Measurements from ENCODE around the gene LTBP1.

Gene LTBP1

GRCh38 chr2:33275689-33276444, 329.1 kb downstream of the LTBP1 start:
- TF ChIP-seq POLR2A (IDR thresholded peaks at IDR 0.05; ENCODE audit: low read depth, low read length) (no peak), POLR2AphosphoS5 (IDR thresholded peaks at IDR 0.05; ENCODE audit: low read depth, low read length) (no peak), TAF1 (IDR thresholded peaks at IDR 0.05; ENCODE audit: borderline replicate concordance, low read depth, low read length) (no peak)
- DNase-seq (ENCODE audit: insufficient read length) (no peak), FAIRE-seq (no peak)

DNA sequence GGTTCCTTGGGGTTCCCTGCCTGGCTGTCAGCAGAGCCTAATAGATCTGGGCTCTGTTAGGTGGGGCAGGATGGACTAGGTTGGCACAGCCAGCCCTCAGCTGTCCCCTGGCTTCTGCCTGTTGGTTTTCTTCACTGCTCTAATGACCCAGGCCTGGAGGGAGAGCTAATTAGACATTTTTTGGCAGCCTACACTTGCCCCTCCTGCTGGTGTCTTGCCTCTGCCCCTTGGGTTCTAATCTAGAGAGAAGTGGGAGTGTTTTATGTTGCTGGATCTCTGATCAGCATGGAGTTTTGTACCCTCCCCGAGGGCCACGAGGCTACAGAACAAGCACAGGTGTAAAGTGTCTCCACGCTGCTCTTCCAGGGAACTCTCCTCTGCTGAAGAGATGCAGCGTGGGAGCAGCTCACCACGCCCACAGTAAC, 330.3 kb downstream of the LTBP1 start:
- TF ChIP-seq POLR2A (IDR thresholded peaks at IDR 0.05; ENCODE audit: low read depth, low read length), result no peak
- no peak for TF ChIP-seq TAF1 (IDR thresholded peaks at IDR 0.05; ENCODE audit: borderline replicate concordance, low read depth, low read length)
- no peak for TF ChIP-seq POLR2AphosphoS5 (IDR thresholded peaks at IDR 0.05; ENCODE audit: low read depth, low read length)
- DNase-seq (ENCODE audit: insufficient read length) (no peak), FAIRE-seq (no peak)

GRCh38 chr2:33278245-33278943, 331.6 kb downstream of the LTBP1 start:
- TF ChIP-seq POLR2A (IDR thresholded peaks at IDR 0.05; ENCODE audit: low read depth, low read length), result no peak
- no peak for TF ChIP-seq TAF1 (IDR thresholded peaks at IDR 0.05; ENCODE audit: borderline replicate concordance, low read depth, low read length)
- TF ChIP-seq POLR2AphosphoS5 (IDR thresholded peaks at IDR 0.05; ENCODE audit: low read depth, low read length), result no peak
- DNase-seq (ENCODE audit: insufficient read length) (no peak), FAIRE-seq (no peak)

DNA sequence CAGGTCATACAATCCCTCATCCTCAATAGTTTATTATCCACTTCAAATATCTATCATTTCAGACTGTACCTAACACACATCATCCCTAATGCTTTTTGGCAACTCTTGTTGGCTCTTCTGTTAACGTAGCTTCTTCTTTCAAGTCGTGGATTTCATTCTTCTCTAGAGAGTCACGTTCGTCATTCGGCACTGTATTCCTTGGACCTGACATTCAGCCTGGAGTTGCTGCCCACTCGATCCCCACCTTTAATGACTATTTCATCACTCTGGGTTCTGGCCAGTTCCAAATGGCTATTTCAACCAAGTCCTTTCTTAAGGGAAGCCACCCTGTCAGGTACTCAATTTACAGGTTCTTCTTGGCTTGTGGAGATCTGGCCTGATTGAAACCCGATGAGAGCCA, 337.5 kb downstream of the LTBP1 start:
- TF ChIP-seq POLR2A (IDR thresholded peaks at IDR 0.05; ENCODE audit: low read depth, low read length) (no peak), TAF1 (IDR thresholded peaks at IDR 0.05; ENCODE audit: borderline replicate concordance, low read depth, low read length) (no peak), POLR2AphosphoS5 (IDR thresholded peaks at IDR 0.05; ENCODE audit: low read depth, low read length) (no peak)
- DNase-seq (ENCODE audit: insufficient read length) (no peak), FAIRE-seq (no peak)

DNA sequence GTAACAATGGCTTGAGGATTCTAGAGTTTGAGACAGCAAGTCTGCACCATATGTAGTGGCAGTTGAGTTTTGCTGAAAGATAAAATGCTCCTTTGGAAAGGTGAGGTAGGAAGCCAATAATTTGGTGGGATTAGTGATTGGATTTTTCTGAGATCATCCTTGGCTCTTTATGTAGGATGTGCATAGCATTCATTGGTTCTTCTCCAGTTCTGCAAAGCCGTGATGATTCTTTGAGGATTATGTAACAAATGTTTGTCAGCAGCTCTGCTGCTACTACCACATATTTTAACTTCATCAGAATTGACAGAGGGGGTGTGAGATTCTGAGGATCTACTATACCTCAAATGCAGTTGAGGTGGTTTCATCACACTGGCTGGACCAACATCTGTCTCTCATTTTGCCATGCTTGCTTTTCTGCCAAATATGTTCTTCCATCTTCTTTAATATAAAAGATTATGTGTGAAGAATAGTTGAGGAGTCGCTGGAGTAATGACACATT, 340.8 kb downstream of the LTBP1 start:
- FAIRE-seq (no peak), DNase-seq (ENCODE audit: insufficient read length) (no peak)
- TF ChIP-seq POLR2A (IDR thresholded peaks at IDR 0.05; ENCODE audit: low read depth, low read length) (no peak), TAF1 (IDR thresholded peaks at IDR 0.05; ENCODE audit: borderline replicate concordance, low read depth, low read length) (no peak), POLR2AphosphoS5 (IDR thresholded peaks at IDR 0.05; ENCODE audit: low read depth, low read length) (no peak)

- no peak for FAIRE-seq
- DNase-seq (ENCODE audit: insufficient read length), result no peak
- no peak for TF ChIP-seq TAF1 (IDR thresholded peaks at IDR 0.05; ENCODE audit: borderline replicate concordance, low read depth, low read length)
- no peak for TF ChIP-seq POLR2A (IDR thresholded peaks at IDR 0.05; ENCODE audit: low read depth, low read length)
- TF ChIP-seq POLR2AphosphoS5 (IDR thresholded peaks at IDR 0.05; ENCODE audit: low read depth, low read length), result no peak
Measured at GRCh38 chr2:33288011-33288410, 341.3 kb downstream of the LTBP1 start.

- DNase-seq (ENCODE audit: insufficient read length) (no peak), FAIRE-seq (no peak)
- TF ChIP-seq TAF1 (IDR thresholded peaks at IDR 0.05; ENCODE audit: borderline replicate concordance, low read depth, low read length) (no peak), POLR2AphosphoS5 (IDR thresholded peaks at IDR 0.05; ENCODE audit: low read depth, low read length) (no peak), POLR2A (IDR thresholded peaks at IDR 0.05; ENCODE audit: low read depth, low read length) (no peak)
Measured at GRCh38 chr2:33289961-33290360, 343.2 kb downstream of the LTBP1 start.

DNA sequence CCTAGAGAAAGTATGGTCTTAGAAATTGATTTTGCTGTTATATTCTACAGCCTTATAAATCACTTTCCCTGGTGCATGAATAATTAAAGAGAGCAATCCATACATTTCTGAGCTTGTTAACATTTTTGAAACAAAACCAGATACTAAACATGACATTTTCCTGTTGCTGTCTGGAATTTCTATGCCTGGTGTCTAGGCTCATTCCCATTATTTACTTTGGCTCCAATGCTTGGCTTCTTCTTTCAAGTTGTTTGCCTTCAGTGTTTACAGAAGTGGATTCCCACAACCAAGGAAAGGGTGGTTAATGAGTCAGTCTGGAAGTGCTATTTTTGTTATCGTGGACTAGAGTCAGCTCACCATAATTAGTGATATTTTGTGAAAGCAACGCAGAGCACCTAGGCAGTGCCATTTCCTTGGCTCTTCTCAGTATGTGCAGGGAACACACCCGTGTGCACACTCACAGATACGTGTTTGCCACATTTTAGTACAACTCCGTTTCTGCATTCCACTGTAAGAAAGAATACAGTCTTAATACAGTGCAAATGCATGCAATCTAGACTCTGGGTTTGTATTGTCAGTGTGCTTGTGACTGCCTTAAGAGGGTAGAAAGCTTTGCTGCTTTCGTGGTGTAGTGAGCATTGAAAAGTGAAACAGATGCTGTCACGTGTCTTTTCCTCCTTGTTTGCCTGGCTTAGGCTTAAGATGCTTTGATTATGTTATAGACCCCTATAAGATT, 344.7 kb downstream of the LTBP1 start:
- no peak for DNase-seq (ENCODE audit: insufficient read length)
- no peak for TF ChIP-seq TAF1 (IDR thresholded peaks at IDR 0.05; ENCODE audit: borderline replicate concordance, low read depth, low read length)
- TF ChIP-seq POLR2AphosphoS5 (IDR thresholded peaks at IDR 0.05; ENCODE audit: low read depth, low read length), result no peak
- no peak for TF ChIP-seq POLR2A (IDR thresholded peaks at IDR 0.05; ENCODE audit: low read depth, low read length)
- no peak for FAIRE-seq

GRCh38 chr2:33292063-33292462, 345.3 kb downstream of the LTBP1 start:
- FAIRE-seq (no peak), DNase-seq (ENCODE audit: insufficient read length) (no peak)
- TF ChIP-seq POLR2A (IDR thresholded peaks at IDR 0.05; ENCODE audit: low read depth, low read length) (no peak), TAF1 (IDR thresholded peaks at IDR 0.05; ENCODE audit: borderline replicate concordance, low read depth, low read length) (no peak), POLR2AphosphoS5 (IDR thresholded peaks at IDR 0.05; ENCODE audit: low read depth, low read length) (no peak)

- TF ChIP-seq POLR2AphosphoS5 (IDR thresholded peaks at IDR 0.05; ENCODE audit: low read depth, low read length) (no peak), POLR2A (IDR thresholded peaks at IDR 0.05; ENCODE audit: low read depth, low read length) (no peak), TAF1 (IDR thresholded peaks at IDR 0.05; ENCODE audit: borderline replicate concordance, low read depth, low read length) (no peak)
- no peak for DNase-seq (ENCODE audit: insufficient read length)
- no peak for FAIRE-seq
Measured at GRCh38 chr2:33292981-33293595, 346.3 kb downstream of the LTBP1 start.

DNA sequence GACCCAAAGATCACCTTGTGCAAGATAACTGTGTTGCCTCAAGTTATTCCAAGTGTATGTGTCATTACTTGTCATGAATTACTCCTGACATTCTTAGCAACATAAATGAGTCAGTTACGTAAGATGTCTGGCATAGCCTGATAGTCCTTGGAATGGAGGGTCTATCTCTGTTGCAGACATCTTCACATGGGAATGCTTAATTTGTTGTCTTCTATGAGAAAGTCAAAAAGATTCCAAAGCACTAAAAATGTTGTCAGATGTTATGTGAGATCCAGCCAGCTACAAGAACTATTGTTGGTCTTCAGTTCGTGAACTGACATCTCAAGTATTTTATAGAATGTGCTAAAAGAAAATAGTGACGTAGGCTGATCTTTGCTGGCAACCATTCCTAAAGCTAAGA, 351.5 kb downstream of the LTBP1 start:
- no peak for FAIRE-seq
- DNase-seq (ENCODE audit: insufficient read length), result no peak
- TF ChIP-seq TAF1 (IDR thresholded peaks at IDR 0.05; ENCODE audit: borderline replicate concordance, low read depth, low read length) (no peak), POLR2A (IDR thresholded peaks at IDR 0.05; ENCODE audit: low read depth, low read length) (no peak), POLR2AphosphoS5 (IDR thresholded peaks at IDR 0.05; ENCODE audit: low read depth, low read length) (no peak)

Measured in GM12892 (cell line).